ENCODE results near the gene NCK2. TPM values are rescaled to one million over a fixed set of nuclear protein-coding genes. Genes with fewer than 3 reads are reported as not detected.

Gene NCK2
- total RNA-seq, 1 experiment from 2014 or later: 26.7 TPM

GRCh38 chr2:105934467-105934866 is 189.8 kb downstream of the NCK2 start:
- CTCF ChIA-PET: no interaction called here
- Histone ChIP-seq H3K9me2 (ENCODE audit: insufficient read depth) (no peaks in the 10 kb centered on the region), H3K79me2 (ENCODE audit: insufficient read depth, low read length) (no peaks in the 10 kb centered on the region), H3K4me1 (ENCODE audit: control insufficient read depth in 1 of 2, insufficient read depth in 2 of 2, low read length in 2 of 2) (no peaks in the 10 kb centered on the region), H3K27ac (ENCODE audit: low read depth, low read length) (no peak overlapping the region), H3K27me3 (ENCODE audit: insufficient read depth, low read length) (no peaks in the 10 kb centered on the region), H3K36me3 (ENCODE audit: control insufficient read depth in 1 of 2, insufficient read depth in 2 of 2, low read length in 2 of 2) (no peaks in the 10 kb centered on the region), H3K9ac (ENCODE audit: low read length) (no peak overlapping the region), H3K4me2 (ENCODE audit: low read length) (no peak overlapping the region), H2AFZ (ENCODE audit: low read depth, low read length, poor library complexity, severe bottlenecking) (no peak overlapping the region), H3K9me3 (ENCODE audit: control insufficient read depth in 1 of 2, insufficient read depth in 1 of 2, low read depth in 1 of 2, low read length in 2 of 2) (no peaks in the 10 kb centered on the region; a peak in 2 of 4 replicates), H3K4me3 (replicated peaks in 1 of 2; ENCODE audit: low read depth in 1 of 2, low read length in 2 of 2) (no peak overlapping the region), H4K20me1 (ENCODE audit: insufficient read depth) (no peaks in the 10 kb centered on the region)
- no peak for TF ChIP-seq POLR2A (IDR thresholded peaks at IDR 0.05; ENCODE audit: borderline replicate concordance, extremely low read depth, insufficient read depth, insufficient read length)
- no peak for TF ChIP-seq SIN3A (IDR thresholded peaks at IDR 0.05; ENCODE audit: low read depth)
- no peak for TF ChIP-seq EGR1 (IDR thresholded peaks at IDR 0.05; ENCODE audit: low read depth)
- no peak for TF ChIP-seq FOSL1 (IDR thresholded peaks at IDR 0.05; ENCODE audit: low read depth)
- no peak for TF ChIP-seq RAD21 (IDR thresholded peaks at IDR 0.05; ENCODE audit: low read depth)
- no peak for TF ChIP-seq CEBPB (IDR thresholded peaks at IDR 0.05; ENCODE audit: low read depth)
- TF ChIP-seq EZH2 (IDR thresholded peaks at IDR 0.05): no peak
- RAD21 ChIA-PET (ENCODE audit: low non-redundant PET in 1 of 2, low total read pairs in 2 of 2, uncharacterized antibody in 2 of 2, unreplicated experiment in 2 of 2): no interaction called here
- intact Hi-C loops (cut with micrococcal nuclease): no loop called here
- BruUV-seq (replicated peaks): no TSS peak
- POLR2A ChIA-PET: no interaction called here
- DNase-seq (ENCODE audit: low read depth, low spot score) (no peak), ATAC-seq (no peak)

GRCh38 chr2:105935063-105935462 is 190.4 kb downstream of the NCK2 start:
- RAD21 ChIA-PET (ENCODE audit: low non-redundant PET in 1 of 2, low total read pairs in 2 of 2, uncharacterized antibody in 2 of 2, unreplicated experiment in 2 of 2): no interaction called here
- H3K9me2 ChIP-seq (ENCODE audit: insufficient read depth): no peaks in the 10 kb centered on the region
- no peaks in the 10 kb centered on the region for H3K36me3 ChIP-seq (ENCODE audit: control insufficient read depth in 1 of 2, insufficient read depth in 2 of 2, low read length in 2 of 2)

More at GRCh38 chr2:105935063-105935462, 190.4 kb downstream of the NCK2 start:
- Histone ChIP-seq H3K4me1 (ENCODE audit: control insufficient read depth in 1 of 2, insufficient read depth in 2 of 2, low read length in 2 of 2) (no peaks in the 10 kb centered on the region), H3K4me2 (ENCODE audit: low read length) (no peak overlapping the region), H3K9me3 (ENCODE audit: control insufficient read depth in 1 of 2, insufficient read depth in 1 of 2, low read depth in 1 of 2, low read length in 2 of 2) (no peaks in the 10 kb centered on the region; a peak in 2 of 4 replicates), H3K79me2 (ENCODE audit: insufficient read depth, low read length) (no peaks in the 10 kb centered on the region), H3K4me3 (replicated peaks in 1 of 2; ENCODE audit: low read depth in 1 of 2, low read length in 2 of 2) (no peak overlapping the region), H3K27me3 (ENCODE audit: insufficient read depth, low read length) (no peaks in the 10 kb centered on the region), H4K20me1 (ENCODE audit: insufficient read depth) (no peaks in the 10 kb centered on the region), H3K27ac (ENCODE audit: low read depth, low read length) (no peak overlapping the region), H2AFZ (ENCODE audit: low read depth, low read length, poor library complexity, severe bottlenecking) (no peak overlapping the region), H3K9ac (ENCODE audit: low read length) (no peak overlapping the region)
- no TSS peak for BruUV-seq (replicated peaks)
- ATAC-seq: no peak
- CTCF ChIA-PET: no interaction called here
- POLR2A ChIA-PET: no interaction called here
- intact Hi-C loops (cut with micrococcal nuclease): no loop called here
- TF ChIP-seq SRF (IDR thresholded peaks at IDR 0.05; ENCODE audit: low read depth) (no peak), SP1 (IDR thresholded peaks at IDR 0.05; ENCODE audit: low read depth) (no peak), FOSL1 (IDR thresholded peaks at IDR 0.05; ENCODE audit: low read depth) (no peak), CBX3 (IDR thresholded peaks at IDR 0.05; ENCODE audit: low read depth) (no peak), EGR1 (IDR thresholded peaks at IDR 0.05; ENCODE audit: low read depth) (no peak), ZFX (IDR thresholded peaks at IDR 0.05) (no peak), ELF1 (IDR thresholded peaks at IDR 0.05; ENCODE audit: borderline replicate concordance, low read depth) (no peak), SIN3A (IDR thresholded peaks at IDR 0.05; ENCODE audit: low read depth) (no peak), RAD21 (IDR thresholded peaks at IDR 0.05; ENCODE audit: low read depth) (no peak), POLR2AphosphoS5 (IDR thresholded peaks at IDR 0.05; ENCODE audit: low read depth, low read length) (no peak), JUND (IDR thresholded peaks at IDR 0.05) (no peak), CEBPB (IDR thresholded peaks at IDR 0.05; ENCODE audit: low read depth) (no peak), TCF7L2 (IDR thresholded peaks at IDR 0.05; ENCODE audit: borderline replicate concordance, extremely low read depth, insufficient read depth, insufficient read length) (no peak), ZNF274 (IDR thresholded peaks at IDR 0.05; ENCODE audit: low read depth, low read length) (no peak), ZBTB33 (IDR thresholded peaks at IDR 0.05; ENCODE audit: extremely low read depth, insufficient replicate concordance, low read length) (no peak)
- TF ChIP-seq, protein P1, sequence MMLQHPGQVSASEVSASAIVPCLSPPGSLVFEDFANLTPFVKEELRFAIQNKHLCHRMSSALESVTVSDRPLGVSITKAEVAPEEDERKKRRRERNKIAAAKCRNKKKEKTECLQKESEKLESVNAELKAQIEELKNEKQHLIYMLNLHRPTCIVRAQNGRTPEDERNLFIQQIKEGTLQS (IDR thresholded peaks at IDR 0.05): no peak
- no peak for DNase-seq (ENCODE audit: low read depth, low spot score)
